Anterior cingulate cortex (tissue), 58 donors: ENCODE results near the gene PPIF.

Experiments
- DNase-seq, 58 donors: peaks; one replicate each; lab custom pipeline; 2025; lab: John Stamatoyannopoulos, UW

PPIF gene

DNA sequence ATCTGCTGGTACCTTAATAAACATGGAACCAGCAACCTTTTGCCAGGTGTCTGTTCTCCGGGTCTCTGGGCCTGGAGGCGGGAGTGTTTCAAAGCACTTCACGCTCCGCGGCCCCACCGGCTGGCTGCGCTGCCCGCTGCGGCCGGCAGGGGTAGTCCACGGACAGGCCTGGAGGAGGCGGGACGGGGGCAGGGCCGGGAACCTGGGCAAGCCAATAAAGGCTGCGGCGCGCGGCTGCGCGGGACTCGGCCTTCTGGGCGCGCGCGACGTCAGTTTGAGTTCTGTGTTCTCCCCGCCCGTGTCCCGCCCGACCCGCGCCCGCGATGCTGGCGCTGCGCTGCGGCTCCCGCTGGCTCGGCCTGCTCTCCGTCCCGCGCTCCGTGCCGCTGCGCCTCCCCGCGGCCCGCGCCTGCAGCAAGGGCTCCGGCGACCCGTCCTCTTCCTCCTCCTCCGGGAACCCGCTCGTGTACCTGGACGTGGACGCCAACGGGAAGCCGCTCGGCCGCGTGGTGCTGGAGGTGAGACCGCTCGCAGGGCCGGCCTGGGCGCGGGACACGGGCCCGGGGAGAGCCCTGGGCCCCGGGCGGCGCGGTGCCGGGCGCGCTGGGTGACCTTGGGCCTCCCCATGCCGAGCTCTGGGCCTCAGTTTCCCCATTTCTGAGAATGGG, at the start of gene PPIF:
PPIF (plus strand) TSS at position 244 of the 668 bp plus-strand sequence; CDS start at position 324, 80 bp downstream.
- DNase-seq: peak in 57 of 58 donors; percentile 54 to 96 (median 89)

DNA sequence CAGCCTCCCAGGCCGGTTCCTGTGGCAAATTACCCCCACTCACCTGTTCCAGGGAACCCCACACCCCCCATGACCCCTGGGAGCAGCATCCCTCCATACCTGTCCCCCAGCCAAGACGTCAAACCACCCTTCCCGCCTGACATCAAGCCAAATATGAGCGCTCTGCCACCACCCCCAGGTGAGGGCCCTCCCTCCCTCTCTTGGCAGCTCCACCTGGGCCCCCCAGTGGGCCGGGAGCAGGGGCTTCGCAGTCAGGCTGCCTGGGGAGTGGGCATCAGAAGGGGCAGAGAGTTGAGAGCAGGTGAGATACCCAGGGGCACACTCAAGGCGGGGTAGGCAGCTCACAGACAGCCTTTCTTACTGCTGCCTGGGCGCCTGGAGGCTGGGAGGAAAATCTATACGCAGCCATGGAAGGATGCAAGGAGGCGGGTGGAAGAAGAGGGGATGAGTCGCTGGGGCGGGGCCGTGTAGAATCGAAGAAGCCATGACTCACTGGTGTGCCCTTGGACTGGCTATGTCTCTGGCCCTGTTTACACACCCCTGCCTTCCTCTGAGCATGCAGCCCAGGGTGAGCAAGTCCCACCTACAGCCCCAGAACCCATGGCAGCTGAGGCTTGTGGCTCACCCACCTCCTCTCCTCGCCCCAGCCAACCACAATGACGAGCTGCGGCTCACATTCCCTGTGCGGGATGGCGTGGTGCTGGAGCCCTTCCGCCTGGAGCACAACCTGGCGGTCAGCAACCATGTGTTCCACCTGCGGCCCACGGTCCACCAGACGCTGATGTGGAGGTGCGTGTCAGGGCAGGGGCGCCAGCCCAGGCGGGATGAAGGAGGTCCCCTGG, 48.6 kb upstream of the PPIF start:
- peak in 3 of 58 donors; percentile 36 to 38 (median 37) for DNase-seq

DNA sequence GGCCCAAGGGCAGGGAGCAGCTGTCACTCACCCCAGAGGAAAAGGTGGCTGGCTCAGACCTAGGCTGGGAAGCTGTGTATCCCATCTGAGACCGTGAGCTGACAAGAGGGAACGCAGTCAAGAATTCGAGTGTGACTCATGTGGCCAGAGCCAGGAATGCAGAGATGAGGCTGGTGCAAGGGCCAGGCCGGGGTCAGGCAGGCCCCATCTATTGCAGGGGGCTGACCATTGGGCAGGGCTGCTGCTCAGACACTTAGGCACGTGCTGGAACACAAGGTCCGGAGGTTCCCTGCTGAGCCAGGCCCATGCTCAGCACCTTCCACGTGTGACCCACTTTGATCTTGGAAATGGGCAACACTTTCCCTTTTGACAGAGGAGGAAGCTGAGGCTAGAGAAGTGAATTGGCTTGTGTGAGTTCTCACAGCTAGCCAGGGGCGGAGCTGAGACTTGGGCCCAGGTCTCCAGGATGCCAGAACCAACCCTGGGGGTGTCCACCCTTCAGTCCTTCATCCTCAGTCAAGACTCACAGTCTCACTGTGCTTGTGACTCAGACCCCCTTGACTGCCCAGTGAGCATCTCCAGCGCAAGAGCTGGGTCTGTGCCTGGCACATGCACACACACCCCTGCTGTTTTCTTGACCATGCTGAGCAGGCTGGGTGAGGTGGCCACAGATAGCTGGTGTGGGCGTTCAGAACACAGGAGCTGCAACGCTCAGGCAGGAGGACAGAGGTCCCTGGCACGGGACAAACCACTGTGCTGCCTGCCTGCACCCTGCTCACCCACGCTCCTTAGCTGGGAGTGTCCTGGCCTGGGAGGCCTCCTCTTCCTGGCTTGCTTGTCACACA, 47.6 kb upstream of the PPIF start:
- DNase-seq: no peak

DNA sequence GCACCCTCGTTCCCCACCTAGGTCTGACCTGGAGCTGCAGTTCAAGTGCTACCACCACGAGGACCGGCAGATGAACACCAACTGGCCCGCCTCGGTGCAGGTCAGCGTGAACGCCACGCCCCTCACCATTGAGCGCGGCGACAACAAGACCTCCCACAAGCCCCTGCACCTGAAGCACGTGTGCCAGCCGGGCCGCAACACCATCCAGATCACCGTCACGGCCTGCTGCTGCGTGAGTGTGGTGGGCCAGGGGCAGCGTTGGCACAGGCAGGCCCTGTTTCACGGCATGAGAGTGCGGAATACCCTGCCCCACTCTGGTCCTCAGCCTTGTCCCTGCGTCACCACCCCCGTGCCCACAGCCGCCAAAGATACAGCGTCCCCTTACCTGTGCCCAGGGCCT, 46.6 kb upstream of the PPIF start:
- no peak for DNase-seq

DNA sequence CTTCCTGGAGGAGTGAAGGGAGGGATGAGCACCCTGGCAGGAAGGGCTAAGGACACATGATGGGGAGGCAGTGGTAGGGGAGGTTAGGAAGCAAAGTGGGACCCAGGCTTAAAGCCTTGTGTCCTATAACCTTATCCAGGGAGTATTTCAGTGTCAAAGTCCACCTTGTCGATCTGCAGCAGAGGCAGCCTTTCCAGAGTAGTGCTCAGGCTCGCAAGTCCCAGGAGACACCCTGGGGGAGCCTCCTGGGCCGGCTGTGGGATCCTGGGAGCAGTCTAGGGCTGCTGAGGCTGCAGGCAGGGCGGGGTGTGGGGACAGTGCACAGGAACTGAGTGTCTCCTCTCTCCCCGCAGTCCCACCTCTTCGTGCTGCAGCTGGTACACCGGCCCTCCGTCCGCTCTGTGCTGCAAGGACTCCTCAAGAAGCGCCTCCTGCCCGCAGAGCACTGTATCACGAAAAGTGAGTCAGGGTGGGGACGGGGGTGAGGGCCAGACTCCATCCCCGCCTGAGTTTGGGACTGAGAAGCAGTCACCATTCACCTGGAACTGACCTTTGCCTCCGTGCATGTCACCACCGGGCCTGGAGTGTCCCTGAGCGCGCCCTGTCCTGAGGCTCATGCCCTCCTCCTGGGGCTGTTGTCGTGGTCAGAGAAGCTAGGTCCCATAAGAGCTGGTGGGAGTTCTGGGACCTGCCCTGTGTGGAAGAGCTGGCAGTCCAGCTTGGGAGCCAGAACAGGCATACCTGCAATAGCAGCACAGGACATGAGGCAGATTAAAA, 45.3 kb upstream of the PPIF start:
- no peak for DNase-seq

DNA sequence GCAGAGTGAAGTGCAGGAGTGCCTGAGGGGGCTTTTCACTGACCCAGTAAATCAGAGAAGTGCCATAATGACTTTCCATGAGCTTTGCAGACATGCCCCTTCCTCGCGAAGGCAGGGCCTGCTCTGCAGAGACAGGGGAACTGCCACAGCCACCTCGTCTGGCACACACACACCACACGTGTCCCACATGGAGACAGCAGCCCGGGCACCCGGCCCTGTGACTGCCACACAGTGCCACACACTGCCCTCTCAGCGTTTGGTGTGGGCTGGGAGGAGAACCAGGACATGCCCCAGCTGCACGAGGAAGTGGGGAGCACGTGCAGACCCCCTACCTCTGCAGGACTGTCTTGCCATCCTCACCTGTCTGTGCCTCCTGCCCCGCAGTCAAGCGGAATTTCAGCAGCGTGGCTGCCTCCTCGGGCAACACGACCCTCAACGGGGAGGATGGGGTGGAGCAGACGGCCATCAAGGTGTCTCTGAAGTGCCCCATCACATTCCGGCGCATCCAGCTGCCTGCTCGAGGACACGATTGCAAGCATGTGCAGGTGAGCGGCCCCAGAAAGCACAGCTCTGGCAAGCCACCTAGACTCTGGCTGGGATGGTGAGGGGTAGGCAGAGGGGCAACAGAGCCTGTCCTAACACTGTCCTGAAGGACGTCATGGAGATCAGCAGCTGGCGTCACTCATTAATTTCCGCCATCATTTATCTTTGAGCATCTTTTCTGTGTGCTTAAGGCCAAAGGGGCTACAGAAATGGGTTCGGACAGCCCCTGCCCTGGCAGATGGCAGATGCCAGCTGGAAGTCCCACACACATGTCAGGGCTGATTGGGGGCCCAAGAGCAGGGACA, 43.4 kb upstream of the PPIF start:
- DNase-seq: no peak

DNA sequence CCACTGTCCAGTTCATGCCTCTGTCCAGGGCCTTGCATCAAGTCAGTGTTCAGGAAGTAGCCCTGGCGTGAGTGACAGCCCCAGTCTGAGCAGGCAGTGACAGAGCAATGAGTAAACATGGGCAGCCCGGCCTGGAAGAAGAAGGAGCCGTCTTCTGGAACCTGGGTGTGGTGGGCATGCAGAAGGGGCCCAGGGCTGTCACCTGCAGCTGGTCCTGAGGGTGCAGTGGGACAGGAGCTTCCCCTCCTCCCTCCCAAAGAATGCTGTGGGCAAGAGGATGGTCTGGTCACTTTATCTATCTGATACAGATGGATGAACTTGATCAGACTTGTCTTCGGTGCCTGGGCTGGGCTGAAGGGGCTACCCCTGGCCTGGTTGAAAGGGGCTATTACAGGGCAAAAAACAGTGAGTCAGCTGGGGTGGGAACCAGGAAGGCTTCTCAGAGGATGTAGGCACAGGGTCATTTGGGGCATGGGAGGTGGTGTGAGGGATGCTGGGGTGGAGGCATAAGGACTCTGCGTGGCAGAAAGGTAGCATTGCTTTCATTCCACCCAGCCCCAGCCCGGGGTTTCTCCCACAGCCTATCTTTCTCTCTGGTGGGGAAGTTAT, 42.7 kb upstream of the PPIF start:
- no peak for DNase-seq

DNA sequence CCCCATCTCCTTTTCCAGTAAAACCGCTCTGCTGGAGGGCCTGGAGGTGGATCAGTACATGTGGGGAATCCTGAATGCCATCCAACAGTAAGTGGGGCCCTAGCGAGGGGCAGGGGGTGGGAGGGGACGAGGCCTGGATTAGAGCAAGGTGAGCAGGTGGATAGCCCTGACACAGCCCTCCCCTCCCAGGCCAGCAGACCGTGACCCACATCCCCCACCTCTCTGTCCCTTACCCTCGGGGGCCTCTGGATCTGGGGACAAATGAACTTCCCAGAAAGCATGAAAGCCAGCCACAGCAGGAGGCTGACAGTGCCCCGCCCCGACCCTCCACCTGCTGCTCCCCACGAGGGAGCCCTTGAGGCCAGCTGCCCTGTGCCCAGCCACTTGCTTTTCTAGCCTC, 41.8 kb upstream of the PPIF start:
- no peak for DNase-seq

DNA sequence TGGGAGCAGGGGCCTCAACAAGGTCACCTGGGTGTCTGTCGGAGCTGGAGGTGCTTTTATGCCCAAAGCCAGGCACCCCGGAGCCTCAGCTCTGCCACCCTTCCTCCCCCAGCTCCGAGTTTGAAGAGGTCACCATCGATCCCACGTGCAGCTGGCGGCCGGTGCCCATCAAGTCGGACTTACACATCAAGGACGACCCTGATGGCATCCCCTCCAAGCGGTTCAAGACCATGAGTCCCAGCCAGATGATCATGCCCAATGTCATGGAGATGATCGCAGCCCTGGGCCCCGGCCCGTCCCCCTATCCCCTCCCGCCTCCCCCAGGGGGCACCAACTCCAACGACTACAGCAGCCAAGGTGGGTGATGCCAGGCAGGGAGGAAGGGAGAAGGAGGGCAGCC, 41.3 kb upstream of the PPIF start:
- no peak for DNase-seq

DNA sequence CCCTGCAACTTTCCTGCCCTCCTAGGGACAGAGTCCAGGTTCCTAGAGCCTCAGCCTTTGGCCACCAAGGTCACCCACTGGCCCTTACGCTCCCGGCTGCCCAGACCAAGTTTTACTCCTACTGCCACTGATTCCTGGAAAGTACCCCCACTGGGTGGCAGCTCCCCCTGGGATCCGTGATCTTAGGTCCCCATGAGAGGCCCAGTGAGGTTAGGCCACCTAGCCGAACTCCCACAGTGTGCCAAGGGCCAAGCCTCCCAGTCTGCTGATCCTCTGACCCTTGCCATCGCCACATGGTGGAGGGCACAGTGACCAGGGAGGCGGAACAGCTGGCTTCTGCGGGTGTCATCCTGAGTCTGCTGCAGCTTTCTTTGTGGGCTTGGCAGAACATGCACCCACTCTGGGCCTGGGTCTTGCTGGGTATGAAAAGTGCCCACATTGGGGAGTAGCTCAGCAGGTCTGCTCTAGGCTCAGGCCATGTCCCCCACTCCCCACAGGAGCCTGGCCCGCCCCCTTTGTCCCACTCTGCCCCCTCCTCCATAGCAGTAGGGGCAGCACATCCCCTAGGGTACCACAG, 40.5 kb upstream of the PPIF start:
- DNase-seq: no peak

DNA sequence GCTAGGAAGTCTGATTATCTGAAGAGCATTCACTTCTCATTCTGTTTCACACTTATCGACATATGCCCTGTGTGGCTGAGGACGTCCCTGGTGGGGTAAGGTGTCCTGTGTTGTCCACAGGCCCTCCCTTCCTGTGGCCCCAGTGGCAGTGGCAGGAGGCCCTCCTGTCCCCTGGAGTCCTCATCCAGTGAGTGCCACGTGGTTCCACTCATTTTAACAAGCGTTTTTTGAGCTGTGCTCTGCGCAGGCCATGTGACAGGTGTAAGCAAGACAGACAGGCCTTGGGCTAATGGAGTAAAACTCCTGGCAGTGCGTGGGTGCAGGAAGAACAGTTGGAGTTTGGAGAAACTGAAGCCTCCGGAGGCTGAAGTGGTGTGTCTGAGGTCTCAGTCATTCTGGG, 39.3 kb upstream of the PPIF start:
- DNase-seq: no peak

DNA sequence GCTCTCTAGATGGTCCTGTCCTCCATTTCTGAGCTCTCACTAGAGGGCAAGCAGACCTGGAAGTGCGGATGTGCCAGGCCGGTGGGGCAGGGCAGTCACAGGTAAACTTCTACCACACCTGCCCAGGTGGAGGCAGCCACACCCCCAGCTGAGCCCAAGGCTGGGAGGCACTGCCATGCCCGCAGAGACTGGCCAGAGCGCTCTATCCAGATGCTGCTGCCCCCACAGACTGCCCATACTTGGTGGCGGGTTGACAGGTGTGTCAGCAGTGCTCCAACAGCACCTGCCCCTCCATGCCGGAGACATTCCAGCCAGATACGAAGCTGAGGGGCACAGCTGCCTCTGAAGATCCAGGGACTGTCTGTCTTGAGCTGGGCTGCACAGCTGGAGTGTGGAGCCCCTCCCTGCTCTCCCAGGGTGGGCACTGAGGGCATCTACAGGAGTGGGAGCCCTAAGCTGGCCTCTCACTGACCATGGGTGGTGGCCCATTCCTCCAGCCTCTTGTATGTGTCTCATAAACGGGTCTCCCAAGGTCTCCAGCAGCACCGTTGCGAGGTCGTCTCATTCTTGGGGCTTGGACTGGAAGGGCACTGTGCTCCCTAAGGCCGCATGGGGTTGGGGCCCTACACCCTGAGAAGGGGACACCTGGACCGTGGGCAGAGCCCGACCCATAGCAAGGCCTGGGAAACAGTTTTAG, 38.2 kb upstream of the PPIF start:
- DNase-seq: no peak

DNA sequence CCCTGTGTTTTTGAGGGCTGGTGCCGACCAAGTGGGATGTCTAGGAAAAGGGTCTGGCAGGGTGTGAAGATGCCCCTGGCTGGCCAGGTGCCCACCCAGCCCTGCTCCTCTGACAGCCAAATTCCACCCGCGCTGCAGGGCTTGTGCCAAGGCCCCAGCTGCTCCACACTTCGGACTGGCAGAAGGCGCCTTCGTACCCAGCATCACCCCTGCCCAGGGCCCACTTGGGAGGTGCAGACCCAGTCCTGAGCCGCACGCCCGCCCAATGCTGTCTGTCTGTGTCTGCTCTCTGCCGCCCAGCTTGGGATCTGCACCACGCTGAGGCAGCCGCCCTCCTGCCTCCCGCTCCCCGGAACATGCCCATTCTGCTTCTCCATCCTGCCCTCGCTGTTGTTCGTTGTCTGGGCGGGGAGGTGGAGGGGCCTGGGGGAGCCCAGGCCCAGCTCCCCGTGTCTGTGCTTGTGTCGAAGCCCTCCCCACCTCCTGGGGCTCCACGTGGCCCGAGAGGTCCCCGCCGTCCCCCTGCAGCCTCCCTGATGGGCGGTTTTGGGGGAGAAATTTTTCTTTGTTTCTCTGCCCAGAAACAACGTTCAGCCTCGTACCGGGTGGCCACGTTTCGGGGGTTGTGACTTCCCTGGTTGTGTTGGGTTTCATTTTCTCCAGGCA, 36.9 kb upstream of the PPIF start:
- DNase-seq: peak in 15 of 58 donors; percentile 27 to 64 (median 39)

DNA sequence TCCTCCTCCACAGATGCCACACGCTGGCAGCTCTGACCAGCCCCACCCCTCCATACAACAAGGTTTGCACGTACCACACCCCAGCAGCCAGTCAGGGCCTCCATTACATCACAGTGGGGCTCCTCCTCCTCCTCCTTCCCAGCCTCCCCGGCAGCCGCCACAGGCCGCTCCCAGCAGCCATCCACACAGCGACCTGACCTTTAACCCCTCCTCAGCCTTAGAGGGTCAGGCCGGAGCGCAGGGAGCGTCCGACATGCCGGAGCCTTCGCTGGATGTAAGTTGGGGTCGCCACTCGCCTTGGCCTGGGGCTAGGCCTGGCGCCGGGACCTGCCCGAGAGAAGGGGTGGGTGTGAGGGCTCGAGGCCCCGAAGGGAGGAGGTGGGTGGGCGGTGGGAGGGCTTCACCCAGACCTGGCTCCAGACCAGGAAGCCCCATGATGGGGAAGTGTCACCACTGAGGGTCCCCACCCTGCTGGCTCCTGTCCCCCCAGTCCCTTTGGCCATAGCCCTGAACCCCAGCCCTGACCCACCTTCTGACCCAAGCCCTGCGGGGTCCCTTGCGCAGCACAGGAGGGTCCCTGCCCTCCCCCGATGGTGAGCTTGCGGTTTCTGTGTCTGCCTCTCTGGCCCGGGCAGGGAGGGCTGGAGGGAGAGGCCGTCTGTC, 36.2 kb upstream of the PPIF start:
- DNase-seq: peak in 22 of 58 donors; percentile 24 to 68 (median 47)

DNA sequence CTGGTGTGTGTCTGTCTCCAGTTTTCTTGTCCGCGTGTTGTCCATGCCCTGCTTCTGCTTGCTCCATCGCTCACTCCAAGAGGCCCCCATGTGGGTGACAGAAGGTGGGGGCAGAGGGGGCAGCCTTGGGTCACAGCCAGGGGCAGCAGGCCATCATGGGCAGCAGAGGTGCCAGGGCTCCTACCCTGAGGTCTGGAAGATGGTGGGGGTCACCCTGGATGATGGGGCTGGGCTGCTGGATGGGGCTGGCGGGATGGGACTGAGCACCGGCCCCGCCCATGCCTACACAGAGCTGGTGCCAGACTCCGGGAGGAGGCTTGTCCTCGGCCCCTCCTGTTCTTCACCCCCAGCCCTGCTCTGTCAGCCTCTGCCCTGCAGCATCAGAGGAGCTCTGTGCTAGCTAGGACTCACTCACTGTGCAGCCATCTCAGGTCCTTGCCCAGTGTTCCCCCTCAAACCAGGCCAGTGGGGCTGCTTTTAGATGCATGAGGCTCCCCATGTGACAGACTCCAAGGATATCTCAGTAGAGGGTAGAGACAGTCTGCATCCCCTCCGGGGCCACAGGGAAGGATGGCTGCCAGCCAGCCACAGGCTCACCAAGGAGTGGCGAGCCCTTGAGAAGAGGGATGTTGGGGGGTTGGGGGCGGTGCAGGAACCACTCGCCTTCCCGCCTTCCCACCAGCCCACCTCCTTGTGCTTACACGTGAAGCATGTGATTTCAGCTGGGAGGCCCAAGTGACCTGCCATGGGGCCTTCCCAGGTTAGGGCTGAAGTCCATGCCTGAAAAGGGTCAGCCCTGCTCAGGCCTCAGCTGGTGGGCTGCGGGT, 35.5 kb upstream of the PPIF start:
- DNase-seq: peak in 20 of 58 donors; percentile 25 to 74 (median 44)
